ENCODE data around the gene PROZ.

DNA sequence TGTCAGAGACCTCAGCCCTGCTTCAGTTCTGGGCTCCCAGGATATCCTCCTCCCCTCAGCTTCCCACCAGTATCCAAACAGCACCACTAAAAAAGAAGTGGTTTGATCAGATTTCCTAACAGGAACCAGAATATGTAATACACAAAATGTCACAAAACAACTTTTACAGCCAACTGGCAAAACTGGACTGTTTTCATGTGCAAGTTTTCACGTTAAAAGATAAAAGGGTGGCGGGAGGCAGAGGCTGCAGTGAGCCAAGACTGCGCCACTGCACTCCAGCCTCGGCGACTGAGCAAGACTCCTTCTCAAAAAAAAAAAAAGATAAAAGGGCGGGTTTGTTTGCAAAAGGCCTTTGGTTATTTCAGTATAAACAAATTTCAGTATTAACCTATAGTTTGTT is 36.9 kb downstream of the PROZ start:
- TF ChIP-seq, protein P1, sequence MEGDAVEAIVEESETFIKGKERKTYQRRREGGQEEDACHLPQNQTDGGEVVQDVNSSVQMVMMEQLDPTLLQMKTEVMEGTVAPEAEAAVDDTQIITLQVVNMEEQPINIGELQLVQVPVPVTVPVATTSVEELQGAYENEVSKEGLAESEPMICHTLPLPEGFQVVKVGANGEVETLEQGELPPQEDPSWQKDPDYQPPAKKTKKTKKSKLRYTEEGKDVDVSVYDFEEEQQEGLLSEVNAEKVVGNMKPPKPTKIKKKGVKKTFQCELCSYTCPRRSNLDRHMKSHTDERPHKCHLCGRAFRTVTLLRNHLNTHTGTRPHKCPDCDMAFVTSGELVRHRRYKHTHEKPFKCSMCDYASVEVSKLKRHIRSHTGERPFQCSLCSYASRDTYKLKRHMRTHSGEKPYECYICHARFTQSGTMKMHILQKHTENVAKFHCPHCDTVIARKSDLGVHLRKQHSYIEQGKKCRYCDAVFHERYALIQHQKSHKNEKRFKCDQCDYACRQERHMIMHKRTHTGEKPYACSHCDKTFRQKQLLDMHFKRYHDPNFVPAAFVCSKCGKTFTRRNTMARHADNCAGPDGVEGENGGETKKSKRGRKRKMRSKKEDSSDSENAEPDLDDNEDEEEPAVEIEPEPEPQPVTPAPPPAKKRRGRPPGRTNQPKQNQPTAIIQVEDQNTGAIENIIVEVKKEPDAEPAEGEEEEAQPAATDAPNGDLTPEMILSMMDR (IDR thresholded peaks at IDR 0.05 in 2 of 3, conservative IDR thresholded peaks at IDR 0.05 in 1 of 3; ENCODE audit: borderline replicate concordance in 1 of 3, insufficient read depth in 1 of 3, low read depth in 2 of 3, low read length in 2 of 3): no peak
- TF ChIP-seq, protein P2, sequence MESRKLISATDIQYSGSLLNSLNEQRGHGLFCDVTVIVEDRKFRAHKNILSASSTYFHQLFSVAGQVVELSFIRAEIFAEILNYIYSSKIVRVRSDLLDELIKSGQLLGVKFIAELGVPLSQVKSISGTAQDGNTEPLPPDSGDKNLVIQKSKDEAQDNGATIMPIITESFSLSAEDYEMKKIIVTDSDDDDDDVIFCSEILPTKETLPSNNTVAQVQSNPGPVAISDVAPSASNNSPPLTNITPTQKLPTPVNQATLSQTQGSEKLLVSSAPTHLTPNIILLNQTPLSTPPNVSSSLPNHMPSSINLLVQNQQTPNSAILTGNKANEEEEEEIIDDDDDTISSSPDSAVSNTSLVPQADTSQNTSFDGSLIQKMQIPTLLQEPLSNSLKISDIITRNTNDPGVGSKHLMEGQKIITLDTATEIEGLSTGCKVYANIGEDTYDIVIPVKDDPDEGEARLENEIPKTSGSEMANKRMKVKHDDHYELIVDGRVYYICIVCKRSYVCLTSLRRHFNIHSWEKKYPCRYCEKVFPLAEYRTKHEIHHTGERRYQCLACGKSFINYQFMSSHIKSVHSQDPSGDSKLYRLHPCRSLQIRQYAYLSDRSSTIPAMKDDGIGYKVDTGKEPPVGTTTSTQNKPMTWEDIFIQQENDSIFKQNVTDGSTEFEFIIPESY (IDR thresholded peaks at IDR 0.05; ENCODE audit: extremely low read depth, insufficient replicate concordance, low read length): no peak
- no peak for TF ChIP-seq POLR2AphosphoS5 (IDR thresholded peaks at IDR 0.05; ENCODE audit: low read depth, low read length)
- TF ChIP-seq, protein P3, sequence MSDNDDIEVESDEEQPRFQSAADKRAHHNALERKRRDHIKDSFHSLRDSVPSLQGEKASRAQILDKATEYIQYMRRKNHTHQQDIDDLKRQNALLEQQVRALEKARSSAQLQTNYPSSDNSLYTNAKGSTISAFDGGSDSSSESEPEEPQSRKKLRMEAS (IDR thresholded peaks at IDR 0.05): no peak
- TF ChIP-seq EZH2phosphoT487 (IDR thresholded peaks at IDR 0.05; ENCODE audit: borderline replicate concordance): no peak
- TF ChIP-seq POLR2A (IDR thresholded peaks at IDR 0.05; ENCODE audit: borderline replicate concordance, extremely low read depth, insufficient read depth, insufficient read length): no peak
- no peak for TF ChIP-seq EZH2 (IDR thresholded peaks at IDR 0.05)

All from HCT116 (cell line).